SJSA1 (cell line): Measurements from ENCODE around the gene AP3M1. TPM values are rescaled to one million over a fixed set of nuclear protein-coding genes. Genes with fewer than 3 reads are reported as not detected.

ENCODE experiments used
- DNase-seq, 2 experiments: peaks; one replicate each; pipeline ENCODE4 v3.0.0-alpha.2; 2015 to 2020; ENCODE audit warnings: low spot score in 2 of 2, low read depth in 1 of 2
- H3K27ac ChIP-seq: fragments of 250-450 bp; sonication (Bioruptor Pico); 2 replicates; pipeline ENCODE4 v1.5.1; 2020; ENCODE audit warnings: mild to moderate bottlenecking, moderate library complexity
- H3K27me3 ChIP-seq: fragments of 250-450 bp; sonication (Bioruptor Pico); replicated peaks from 2 replicates; pipeline ENCODE4 v1.5.1; 2020; ENCODE audit warnings: mild to moderate bottlenecking, moderate library complexity
- H3K36me3 ChIP-seq: fragments of 250-450 bp; sonication (Bioruptor Pico); 2 replicates; pipeline ENCODE4 v1.5.1; 2020; ENCODE audit warnings: mild to moderate bottlenecking
- H3K4me1 ChIP-seq: fragments of 250-450 bp; sonication (Bioruptor Pico); replicated peaks from 2 replicates; pipeline ENCODE4 v1.6.1; 2021; ENCODE audit warnings: mild to moderate bottlenecking
- H3K4me3 ChIP-seq: fragments of 250-450 bp; sonication (Bioruptor Pico); 2 replicates; pipeline ENCODE4 v1.5.1; 2020; ENCODE audit warnings: mild to moderate bottlenecking
- H3K9me3 ChIP-seq: fragments of 250-450 bp; sonication (Bioruptor Pico); replicated peaks from 2 replicates; pipeline ENCODE4 v1.5.1; 2020; ENCODE audit warnings: mild to moderate bottlenecking
- total RNA-seq: library from RNA; depleted of rRNA; stranded (reverse); fragments of >200 nt; shearing (Covaris generic); gene quantifications from 2 replicates; pipeline ENCODE4 v1.2.3, GENCODE V29; 2014

AP3M1 gene
- total RNA-seq, 1 experiment from 2014 or later: 38.8 TPM

DNA sequence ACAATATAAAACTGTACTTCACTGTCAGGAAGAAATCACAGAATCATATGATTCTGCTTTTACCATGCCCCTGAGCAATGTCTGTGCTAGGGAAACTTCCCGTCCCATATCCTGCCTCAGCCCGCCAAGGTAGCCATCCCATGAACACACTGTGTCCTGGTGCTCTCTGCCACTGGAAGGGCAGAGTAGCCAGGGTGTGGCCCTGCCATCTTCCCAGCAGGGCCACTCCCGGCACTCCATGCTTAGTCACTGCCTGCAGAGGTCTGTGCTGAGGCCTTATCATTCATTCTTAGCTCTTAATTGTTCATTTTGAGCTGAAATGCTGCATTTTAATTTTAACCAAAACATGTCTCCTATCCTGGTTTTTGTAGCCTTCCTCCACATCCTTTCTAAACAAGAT, 31.8 kb downstream of the AP3M1 start:
- Histone ChIP-seq H3K4me1 (peaks cover 11% of the 10 kb centered on the region; the same call in 1 of the 2 replicates), H3K27ac (no peak overlapping the region), H3K27me3 (no peaks in the 10 kb centered on the region), H3K9me3 (no peaks in the 10 kb centered on the region; the same call in 1 of the 2 replicates), H3K4me3 (no peak overlapping the region), H3K36me3 (peaks cover 99% of the 10 kb centered on the region)
- no peak for DNase-seq

DNA sequence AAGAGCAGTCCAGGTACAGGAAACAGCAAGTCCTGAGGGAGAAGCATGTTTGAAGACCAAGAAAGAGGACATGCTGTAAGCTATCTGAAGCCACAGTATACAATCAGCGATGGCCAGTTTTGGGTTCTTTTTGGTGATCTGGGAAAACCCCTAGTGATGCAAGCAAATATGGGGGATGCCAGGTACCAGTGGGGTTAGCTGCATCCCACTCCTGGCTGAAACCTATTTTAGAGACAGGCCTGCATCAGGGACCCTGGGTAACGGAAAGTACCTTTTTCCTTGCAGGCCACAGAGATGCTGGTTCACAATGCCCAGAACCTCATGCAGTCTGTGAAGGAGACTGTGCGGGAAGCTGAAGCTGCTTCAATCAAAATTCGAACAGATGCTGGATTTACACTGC, 32.9 kb downstream of the AP3M1 start:
- H3K27me3 ChIP-seq: no peaks in the 10 kb centered on the region
- no peak overlapping the region for H3K27ac ChIP-seq
- H3K4me3 ChIP-seq: no peak overlapping the region
- no peaks in the 10 kb centered on the region; the same call in 1 of the 2 replicates for H3K9me3 ChIP-seq
- peaks cover 5% of the 10 kb centered on the region; the same call in 1 of the 2 replicates for H3K4me1 ChIP-seq
- DNase-seq: no peak
- peaks cover 99% of the 10 kb centered on the region for H3K36me3 ChIP-seq

DNA sequence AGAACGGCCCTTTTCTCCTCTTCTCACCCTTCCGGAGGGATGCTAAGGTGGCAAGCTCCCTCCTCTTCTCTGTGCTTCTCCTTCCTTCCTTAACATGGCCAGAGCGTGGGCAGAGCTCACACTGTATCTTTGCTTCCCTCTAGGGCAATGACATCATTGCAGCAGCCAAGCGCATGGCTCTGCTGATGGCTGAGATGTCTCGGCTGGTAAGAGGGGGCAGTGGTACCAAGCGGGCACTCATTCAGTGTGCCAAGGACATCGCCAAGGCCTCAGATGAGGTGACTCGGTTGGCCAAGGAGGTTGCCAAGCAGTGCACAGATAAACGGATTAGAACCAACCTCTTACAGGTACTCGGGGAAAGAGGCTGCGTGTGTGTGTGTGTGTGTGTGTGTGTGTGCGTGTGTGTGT, 36.6 kb downstream of the AP3M1 start:
- Histone ChIP-seq H3K36me3 (peaks cover 99% of the 10 kb centered on the region), H3K27ac (no peak overlapping the region), H3K4me3 (no peak overlapping the region), H3K9me3 (0 out of 2 replicates have a peak, but pooled peaks cover 2% of the 10 kb centered on the region), H3K4me1 (no peaks in the 10 kb centered on the region), H3K27me3 (no peaks in the 10 kb centered on the region)
- no peak for DNase-seq

DNA sequence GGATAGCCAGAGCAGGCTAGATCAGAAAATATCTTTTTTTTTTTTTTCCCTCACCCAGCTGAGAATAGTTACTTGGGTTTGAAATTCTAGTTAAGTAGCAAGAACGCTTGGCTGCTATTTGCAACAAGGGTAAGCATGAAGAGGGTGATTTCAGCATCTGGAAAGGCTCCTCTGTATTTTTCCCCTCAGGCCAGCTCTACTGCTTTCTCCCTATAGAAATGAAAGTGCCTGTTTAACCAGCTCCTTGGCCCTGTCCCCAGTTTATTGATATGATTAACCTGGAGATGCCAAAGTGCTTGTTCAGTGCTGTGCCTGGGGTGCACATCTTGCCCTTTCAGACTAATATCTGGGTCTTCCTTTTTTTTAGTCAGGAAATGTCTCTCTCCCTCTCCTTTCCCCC, 37.1 kb downstream of the AP3M1 start:
- Histone ChIP-seq H3K4me3 (no peak overlapping the region), H3K36me3 (peaks cover 99% of the 10 kb centered on the region), H3K9me3 (0 out of 2 replicates have a peak, but pooled peaks cover 2% of the 10 kb centered on the region), H3K27me3 (no peaks in the 10 kb centered on the region), H3K4me1 (no peaks in the 10 kb centered on the region), H3K27ac (no peak overlapping the region)
- DNase-seq: no peak

DNA sequence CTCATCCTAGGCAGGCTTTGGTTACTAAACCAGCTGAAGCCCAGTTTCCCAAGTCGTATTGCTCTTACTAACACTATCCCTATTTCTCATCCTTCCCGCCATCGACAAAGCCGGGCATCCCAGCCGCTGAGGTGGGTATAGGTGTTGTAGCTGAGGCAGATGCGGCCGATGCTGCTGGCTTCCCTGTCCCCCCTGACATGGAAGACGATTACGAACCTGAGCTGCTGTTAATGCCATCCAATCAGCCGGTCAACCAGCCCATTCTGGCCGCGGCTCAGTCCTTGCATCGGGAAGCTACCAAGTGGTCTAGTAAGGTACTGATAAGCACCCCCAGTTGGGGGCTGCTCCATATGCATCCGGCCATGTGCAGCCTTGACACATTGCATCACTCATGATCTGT, 38.8 kb downstream of the AP3M1 start:
- peaks cover 99% of the 10 kb centered on the region for H3K36me3 ChIP-seq
- H3K4me1 ChIP-seq: no peaks in the 10 kb centered on the region
- no peak overlapping the region for H3K4me3 ChIP-seq
- H3K9me3 ChIP-seq: 0 out of 2 replicates have a peak, but pooled peaks cover 2% of the 10 kb centered on the region
- no peak for DNase-seq
- no peak overlapping the region for H3K27ac ChIP-seq
- no peaks in the 10 kb centered on the region for H3K27me3 ChIP-seq

DNA sequence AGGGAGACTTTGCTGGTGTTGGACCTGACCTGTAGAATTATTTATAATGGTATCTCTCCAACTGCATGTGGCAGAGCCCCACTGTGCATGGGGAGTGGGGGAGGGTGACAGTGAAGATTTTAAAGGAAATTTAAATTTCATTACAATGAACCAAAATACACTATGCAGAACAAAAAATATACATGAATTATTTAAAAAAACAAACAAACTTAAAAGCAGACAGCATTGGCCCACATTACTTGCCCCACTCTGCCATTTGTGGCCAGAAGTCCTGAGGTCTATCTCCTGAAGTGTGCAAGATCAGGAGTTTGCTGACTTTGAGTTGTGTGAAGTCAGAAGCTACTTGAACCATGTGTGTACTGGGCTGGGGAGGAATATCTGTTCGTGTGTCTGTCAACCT, 40.5 kb downstream of the AP3M1 start:
- Histone ChIP-seq H3K27me3 (no peaks in the 10 kb centered on the region), H3K4me1 (no peaks in the 10 kb centered on the region), H3K9me3 (0 out of 2 replicates have a peak, but pooled peaks cover 2% of the 10 kb centered on the region), H3K4me3 (no peak overlapping the region), H3K27ac (no peak overlapping the region), H3K36me3 (peaks cover 100% of the 10 kb centered on the region)
- DNase-seq: no peak

DNA sequence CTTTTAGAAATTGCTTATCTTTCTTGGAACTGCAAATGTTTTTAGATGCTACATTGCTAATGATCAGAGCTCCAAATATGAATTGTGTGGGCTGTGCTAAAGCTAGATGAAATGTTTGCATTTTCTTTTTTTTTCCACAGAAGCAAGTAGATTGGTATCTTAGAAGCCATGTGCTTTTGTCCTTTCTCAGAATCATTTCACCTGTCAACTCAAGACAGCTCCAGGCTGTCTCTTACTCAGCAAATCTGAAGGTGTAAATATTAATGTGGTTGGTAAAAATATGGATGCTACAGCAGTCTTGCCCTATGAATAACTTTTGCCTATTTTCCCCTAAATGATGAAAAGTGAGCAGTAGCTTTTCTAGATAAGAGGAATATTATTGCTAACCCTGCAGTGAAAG, 41.2 kb downstream of the AP3M1 start:
- Histone ChIP-seq H3K4me3 (no peak overlapping the region), H3K4me1 (no peaks in the 10 kb centered on the region), H3K36me3 (peaks cover 100% of the 10 kb centered on the region), H3K9me3 (0 out of 2 replicates have a peak, but pooled peaks cover 2% of the 10 kb centered on the region), H3K27ac (no peak overlapping the region), H3K27me3 (no peaks in the 10 kb centered on the region)
- no peak for DNase-seq

DNA sequence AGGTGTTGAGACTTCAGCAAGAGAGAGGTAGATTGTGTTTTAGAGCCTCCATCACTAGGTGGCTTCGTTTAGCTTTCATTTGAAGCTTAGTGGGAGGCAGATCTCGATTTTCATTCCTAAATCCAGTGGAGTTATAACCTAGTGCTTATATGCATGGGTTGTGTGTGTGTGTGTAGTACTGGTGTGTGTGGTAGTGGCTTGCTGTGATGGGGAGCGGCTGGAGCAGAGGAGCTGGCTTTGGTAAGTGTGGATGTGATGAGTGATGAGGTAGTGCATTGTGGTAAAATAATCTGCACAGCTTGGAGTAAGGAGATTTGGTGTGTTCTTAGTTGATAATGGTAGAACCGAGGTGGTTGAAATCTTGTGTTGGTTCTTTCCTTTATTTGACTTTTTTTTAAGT, 43.2 kb downstream of the AP3M1 start:
- no peak overlapping the region for H3K27ac ChIP-seq
- peaks cover 100% of the 10 kb centered on the region for H3K36me3 ChIP-seq
- H3K27me3 ChIP-seq: no peaks in the 10 kb centered on the region
- no peaks in the 10 kb centered on the region for H3K4me1 ChIP-seq
- no peak for DNase-seq
- H3K4me3 ChIP-seq: no peak overlapping the region
- H3K9me3 ChIP-seq: 0 out of 2 replicates have a peak, but pooled peaks cover 2% of the 10 kb centered on the region

DNA sequence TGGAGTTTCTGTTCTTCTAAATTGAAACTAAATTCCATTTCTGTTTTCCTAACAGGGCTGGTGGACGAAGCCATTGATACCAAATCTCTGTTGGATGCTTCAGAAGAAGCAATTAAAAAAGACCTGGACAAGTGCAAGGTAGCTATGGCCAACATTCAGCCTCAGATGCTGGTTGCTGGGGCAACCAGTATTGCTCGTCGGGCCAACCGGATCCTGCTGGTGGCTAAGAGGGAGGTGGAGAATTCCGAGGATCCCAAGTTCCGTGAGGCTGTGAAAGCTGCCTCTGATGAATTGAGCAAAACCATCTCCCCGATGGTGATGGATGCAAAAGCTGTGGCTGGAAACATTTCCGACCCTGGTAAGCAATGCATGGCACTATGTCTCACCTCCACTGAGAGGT, 45.6 kb downstream of the AP3M1 start:
- Histone ChIP-seq H3K9me3 (no peaks in the 10 kb centered on the region), H3K36me3 (peaks cover 99% of the 10 kb centered on the region), H3K4me1 (no peaks in the 10 kb centered on the region), H3K27ac (no peak overlapping the region), H3K27me3 (no peaks in the 10 kb centered on the region), H3K4me3 (no peak overlapping the region)
- no peak for DNase-seq

DNA sequence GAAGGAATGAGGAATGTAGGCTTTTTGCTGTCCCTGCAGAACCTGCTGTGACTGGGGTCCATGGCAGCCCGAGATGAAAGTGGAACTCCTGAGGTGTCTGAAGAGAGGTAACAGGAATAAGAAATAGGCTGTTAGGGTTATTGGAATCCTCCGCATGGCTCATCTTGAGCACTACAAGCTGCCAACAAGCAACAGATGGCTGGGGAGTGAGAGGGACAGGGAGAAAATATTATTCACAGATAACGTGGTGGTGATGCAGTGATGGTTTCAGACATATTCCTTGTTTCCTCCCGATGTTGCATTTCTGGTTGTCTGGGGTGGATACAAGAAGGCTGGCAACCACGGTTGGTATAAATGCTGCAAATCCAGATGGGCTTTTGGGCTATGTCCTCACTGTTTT, 46.1 kb downstream of the AP3M1 start:
- no peak for DNase-seq
- Histone ChIP-seq H3K27me3 (no peaks in the 10 kb centered on the region), H3K27ac (no peak overlapping the region), H3K36me3 (peaks cover 99% of the 10 kb centered on the region), H3K4me3 (no peak overlapping the region), H3K4me1 (no peaks in the 10 kb centered on the region), H3K9me3 (no peaks in the 10 kb centered on the region)

DNA sequence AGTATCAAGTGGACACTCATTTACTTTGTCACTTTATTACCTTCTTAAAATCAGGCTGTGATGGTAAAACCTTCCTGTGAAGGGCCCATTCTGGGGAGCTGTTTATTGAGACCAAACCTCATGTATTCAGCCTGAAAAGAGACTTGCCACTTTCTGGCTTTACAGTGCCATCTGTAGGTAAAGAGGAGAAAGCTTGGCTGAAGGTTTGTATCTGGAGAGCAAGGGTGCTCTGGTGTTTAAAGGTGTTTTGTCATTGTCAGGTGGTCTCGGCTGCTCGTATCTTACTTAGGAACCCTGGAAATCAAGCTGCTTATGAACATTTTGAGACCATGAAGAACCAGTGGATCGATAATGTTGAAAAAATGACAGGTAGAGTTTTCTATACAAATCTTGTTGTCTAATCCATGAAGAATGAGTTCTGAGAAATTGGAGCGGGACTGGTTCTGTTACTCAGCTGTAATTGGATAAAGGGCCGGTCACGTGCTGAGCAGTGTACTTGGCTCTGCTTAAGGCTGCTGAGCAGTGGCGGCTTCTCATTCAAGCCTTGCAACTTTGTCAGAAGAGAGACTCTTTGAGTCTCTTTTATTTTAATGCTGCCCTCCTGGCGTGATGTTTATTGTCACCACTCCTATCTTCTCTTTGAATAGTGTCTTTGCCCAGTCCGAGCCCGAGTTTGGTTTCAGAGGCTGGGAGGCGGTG, 46.9 kb downstream of the AP3M1 start:
- Histone ChIP-seq H3K27ac (no peak overlapping the region), H3K9me3 (no peaks in the 10 kb centered on the region), H3K4me1 (no peaks in the 10 kb centered on the region), H3K4me3 (no peak overlapping the region), H3K27me3 (no peaks in the 10 kb centered on the region), H3K36me3 (peaks cover 99% of the 10 kb centered on the region)
- DNase-seq: no peak

DNA sequence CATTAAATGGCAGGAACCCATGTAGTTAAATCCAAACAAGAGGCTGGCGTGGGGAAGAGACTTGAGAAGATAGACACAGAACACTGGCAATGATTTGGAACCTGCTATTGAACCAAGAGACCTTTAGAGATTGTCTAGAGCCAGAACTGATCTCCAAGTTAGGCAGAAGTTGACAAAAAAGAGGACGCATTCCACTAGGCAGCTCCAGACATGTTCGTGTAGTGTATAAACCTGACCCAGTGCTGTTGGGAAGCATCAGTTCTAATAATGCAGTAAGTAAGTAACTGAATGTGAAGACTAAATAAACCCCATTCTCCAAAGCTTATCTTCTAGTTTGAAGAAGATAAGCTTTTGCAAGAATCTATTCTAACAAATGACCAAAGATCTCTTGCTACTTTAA, 50.8 kb downstream of the AP3M1 start:
- Histone ChIP-seq H3K4me1 (no peaks in the 10 kb centered on the region), H3K27me3 (no peaks in the 10 kb centered on the region), H3K27ac (no peak overlapping the region), H3K36me3 (peaks cover 99% of the 10 kb centered on the region), H3K9me3 (no peaks in the 10 kb centered on the region), H3K4me3 (no peak overlapping the region)
- no peak for DNase-seq

DNA sequence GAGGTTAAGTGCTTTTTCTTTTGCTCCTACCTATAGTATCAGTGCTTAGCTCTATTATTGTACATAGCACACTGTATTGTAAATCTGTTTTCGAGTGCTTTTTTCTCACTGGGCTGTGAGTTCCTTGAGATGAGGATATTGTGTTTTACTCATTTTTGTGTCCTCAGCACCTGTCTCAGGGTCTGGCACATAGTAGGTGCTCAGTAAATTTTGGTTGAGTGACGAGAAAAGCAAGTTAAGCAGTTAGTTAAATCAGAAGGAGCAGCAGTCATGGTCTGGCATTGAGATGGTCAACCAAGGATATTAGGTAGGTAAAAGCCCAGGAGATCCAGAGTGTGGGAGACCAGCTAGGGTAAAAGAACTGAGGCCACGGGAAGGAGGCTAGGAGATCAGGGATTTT, 51.2 kb downstream of the AP3M1 start:
- no peaks in the 10 kb centered on the region for H3K4me1 ChIP-seq
- peaks cover 99% of the 10 kb centered on the region for H3K36me3 ChIP-seq
- no peaks in the 10 kb centered on the region for H3K9me3 ChIP-seq
- H3K4me3 ChIP-seq: no peak overlapping the region
- DNase-seq: no peak
- H3K27me3 ChIP-seq: no peaks in the 10 kb centered on the region
- H3K27ac ChIP-seq: no peak overlapping the region

DNA sequence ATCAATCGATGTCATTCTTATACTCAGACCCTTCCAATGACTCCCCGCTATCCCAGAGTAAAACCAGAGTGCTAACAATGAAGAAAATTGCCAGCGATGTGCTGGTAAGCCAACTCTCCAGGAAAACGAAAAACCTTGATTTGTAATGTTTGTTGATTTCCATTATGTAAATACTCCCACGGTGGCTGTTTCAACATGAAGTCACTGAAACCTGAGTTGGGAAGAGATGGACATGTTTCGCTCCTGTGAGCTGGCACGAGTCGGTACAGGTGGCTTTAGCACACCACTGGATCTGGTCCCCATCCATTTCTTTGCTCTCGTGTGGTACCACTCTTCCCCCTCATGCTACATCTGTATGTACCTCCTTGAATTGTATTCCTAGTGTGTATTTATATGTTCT, 52.9 kb downstream of the AP3M1 start:
- H3K4me1 ChIP-seq: peaks cover 1% of the 10 kb centered on the region
- no peak overlapping the region for H3K4me3 ChIP-seq
- no peak overlapping the region for H3K27ac ChIP-seq
- H3K9me3 ChIP-seq: no peaks in the 10 kb centered on the region
- DNase-seq: no peak
- peaks cover 99% of the 10 kb centered on the region for H3K36me3 ChIP-seq
- H3K27me3 ChIP-seq: no peaks in the 10 kb centered on the region

DNA sequence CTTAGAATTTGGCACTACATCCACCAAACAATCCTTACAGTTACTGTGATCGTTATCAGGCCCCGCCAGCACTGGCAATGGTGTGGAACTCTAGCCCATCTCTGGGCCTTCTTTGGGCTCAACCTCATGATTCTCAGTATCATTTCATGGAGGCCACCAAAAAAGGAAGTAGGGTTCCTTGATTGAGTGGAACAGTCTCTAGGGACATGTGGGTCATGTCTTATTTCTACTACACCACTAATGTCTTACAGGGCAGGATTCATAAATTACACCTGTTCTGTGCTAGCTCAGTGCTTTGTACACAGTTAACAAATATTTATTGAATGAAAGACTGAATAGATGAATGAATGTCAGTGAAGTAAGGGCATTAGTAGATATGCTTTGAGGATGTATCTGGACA, 53.9 kb downstream of the AP3M1 start:
- peaks cover 99% of the 10 kb centered on the region for H3K36me3 ChIP-seq
- H3K4me1 ChIP-seq: peaks cover 10% of the 10 kb centered on the region
- no peak for DNase-seq

More for the DNA sequence above, 53.9 kb downstream of the AP3M1 start:
- H3K27ac ChIP-seq: no peak overlapping the region
- no peaks in the 10 kb centered on the region for H3K27me3 ChIP-seq
- H3K4me3 ChIP-seq: no peak overlapping the region
- H3K9me3 ChIP-seq: no peaks in the 10 kb centered on the region
